OCI-LY3 (cell line): Measurements from ENCODE around the gene FAM149B1.
A peak's percentile ranks its signal among the peaks of the same experiment; 100 is the strongest.

Source experiments
- H2AFZ ChIP-seq: fragments of 200-600, 300-600 bp; shearing (Covaris generic); 2 replicates; pipeline ENCODE4 v1.6.0; 2014; ENCODE audit warnings: antibody characterized with exemption, low read depth, low read length
- H3K27ac ChIP-seq: fragments of 200-600, 300-600 bp; sonication (generic); 2 replicates; pipeline ENCODE4 v1.5.1; 2014; ENCODE audit warnings: mild to moderate bottlenecking, low read length, moderate library complexity, mixed read lengths
- H3K27me3 ChIP-seq: fragments of 200-600, 300-600 bp; sonication (generic); 2 replicates; pipeline ENCODE4 v1.6.1; 2014; ENCODE audit warnings: low read depth, low read length, mixed read lengths
- H3K36me3 ChIP-seq: fragments of 200-600, 300-600 bp; sonication (generic); replicated peaks from 2 replicates; pipeline ENCODE3; 2014; ENCODE audit warnings: low read depth, low read length, mixed read lengths
- H3K4me1 ChIP-seq: fragments of 300-600, 200-600 bp; sonication (generic); 2 replicates; pipeline ENCODE4 v1.6.1; 2014; ENCODE audit warnings: low read length, mixed read lengths
- H3K4me2 ChIP-seq: fragments of 200-600, 300-600 bp; sonication (generic); 2 replicates; pipeline ENCODE4 v1.6.1; 2014; ENCODE audit warnings: low read length, mixed read lengths
- H3K4me3 ChIP-seq: fragments of 300-600, 200-600 bp; sonication (generic); 2 replicates; pipeline ENCODE4 v1.5.1; 2014; ENCODE audit warnings: antibody characterized with exemption, mild to moderate bottlenecking, low read length, moderate library complexity
- H3K79me2 ChIP-seq: fragments of 300-600, 200-600 bp; shearing (Covaris generic); 2 replicates; pipeline ENCODE4 v1.6.1; 2014; ENCODE audit warnings: mild to moderate bottlenecking, low read length, mixed read lengths
- H3K9ac ChIP-seq: fragments of 300-600, 200-600 bp; shearing (Covaris generic); 2 replicates; pipeline ENCODE4 v1.6.0; 2014; ENCODE audit warnings: mild to moderate bottlenecking, low read length, moderate library complexity
- H3K9me3 ChIP-seq: fragments of 200-600, 300-600 bp; shearing (Covaris generic); 2 replicates; pipeline ENCODE4 v1.6.1; 2014; ENCODE audit warnings: low read length, mixed read lengths; ENCODE audit not compliant: insufficient read depth
- H4K20me1 ChIP-seq: fragments of 200-600, 300-600 bp; sonication (generic); 2 replicates; pipeline ENCODE4 v1.6.1; 2016; ENCODE audit warnings: low read length, mixed read lengths; ENCODE audit not compliant: insufficient read depth
- CTCF ChIP-seq: fragments of 200-600, 300-600 bp; sonication (generic); IDR thresholded peaks from 2 replicates; pipeline ENCODE4 v1.5.1; 2014; ENCODE audit warnings: antibody characterized with exemption, low read length, low read depth
- EZH2phosphoT487 ChIP-seq: fragments of 200-600 bp; shearing (Covaris generic); IDR thresholded peaks from 2 replicates; pipeline ENCODE4 v1.6.1; 2018; ENCODE audit warnings: antibody characterized with exemption, mixed run types, low read depth

FAM149B1 gene

GRCh38 chr10:73159038-73159648 lies 8.8 kb upstream of the FAM149B1 start:
- peaks cover 12% of the 10 kb centered on the region for H3K36me3 ChIP-seq
- peaks cover 36% of the 10 kb centered on the region for H3K79me2 ChIP-seq
- no peaks in the 10 kb centered on the region for H3K4me1 ChIP-seq
- no peak overlapping the region for H3K4me2 ChIP-seq
- no peak overlapping the region for H3K4me3 ChIP-seq
- H3K27ac ChIP-seq = no peak overlapping the region
- H3K27me3 ChIP-seq = no peaks in the 10 kb centered on the region
- TF ChIP-seq EZH2phosphoT487 (no peak), CTCF (peak; percentile 63)
- no peaks in the 10 kb centered on the region for H3K9me3 ChIP-seq
- no peaks in the 10 kb centered on the region for H4K20me1 ChIP-seq
- no peak overlapping the region for H3K9ac ChIP-seq
- H2AFZ ChIP-seq = no peak overlapping the region

GRCh38 chr10:73161079-73161478 lies 6.8 kb upstream of the FAM149B1 start:
- peaks cover 51% of the 10 kb centered on the region for H3K79me2 ChIP-seq
- no peaks in the 10 kb centered on the region for H4K20me1 ChIP-seq
- no peak for TF ChIP-seq EZH2phosphoT487
- TF ChIP-seq CTCF = no peak
- H3K9me3 ChIP-seq = no peaks in the 10 kb centered on the region
- H3K27me3 ChIP-seq = no peaks in the 10 kb centered on the region
- H3K27ac ChIP-seq = no peak overlapping the region
- H3K4me1 ChIP-seq = no peaks in the 10 kb centered on the region
- no peak overlapping the region for H3K4me2 ChIP-seq
- no peak overlapping the region for H3K4me3 ChIP-seq
- H2AFZ ChIP-seq = no peak overlapping the region
- peaks cover 11% of the 10 kb centered on the region for H3K36me3 ChIP-seq
- H3K9ac ChIP-seq = no peak overlapping the region

DNA sequence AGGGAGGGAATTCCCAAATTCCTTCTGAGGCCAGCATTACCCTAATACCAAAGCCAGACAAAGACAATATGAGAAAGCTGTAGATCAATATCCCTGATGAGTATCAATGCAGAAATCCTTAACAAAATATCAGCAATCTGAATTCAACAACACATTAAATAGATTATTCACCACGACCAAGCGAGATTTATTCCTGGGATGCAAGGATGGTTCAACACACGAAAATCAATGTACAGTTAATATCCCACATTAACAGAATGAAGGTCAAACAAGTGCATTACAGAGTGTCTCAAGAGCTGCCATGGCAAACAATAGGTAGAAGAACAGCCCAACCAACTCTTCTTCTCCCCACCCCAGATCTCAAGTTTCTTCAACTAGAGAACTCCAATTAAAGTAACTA lies 6.3 kb upstream of the FAM149B1 start:
- Histone ChIP-seq H3K4me3 (no peak overlapping the region), H3K9ac (no peak overlapping the region), H2AFZ (no peak overlapping the region), H3K4me2 (no peak overlapping the region), H3K27me3 (no peaks in the 10 kb centered on the region), H4K20me1 (no peaks in the 10 kb centered on the region), H3K79me2 (peaks cover 56% of the 10 kb centered on the region), H3K9me3 (no peaks in the 10 kb centered on the region), H3K4me1 (no peaks in the 10 kb centered on the region; the same call in 1 of the 2 replicates), H3K36me3 (peaks cover 7% of the 10 kb centered on the region), H3K27ac (no peak overlapping the region)
- no peak for TF ChIP-seq EZH2phosphoT487
- TF ChIP-seq CTCF = no peak

- H4K20me1 ChIP-seq = no peaks in the 10 kb centered on the region
- H2AFZ ChIP-seq = no peak overlapping the region
- no peak overlapping the region for H3K4me2 ChIP-seq
- no peak overlapping the region for H3K4me3 ChIP-seq
- no peaks in the 10 kb centered on the region for H3K9me3 ChIP-seq
- no peak overlapping the region for H3K9ac ChIP-seq
- no peak overlapping the region for H3K27ac ChIP-seq
- peaks cover 7% of the 10 kb centered on the region for H3K36me3 ChIP-seq
- no peak for TF ChIP-seq EZH2phosphoT487
- TF ChIP-seq CTCF = no peak
- peaks cover 5% of the 10 kb centered on the region for H3K4me1 ChIP-seq
- peaks cover 71% of the 10 kb centered on the region for H3K79me2 ChIP-seq
- no peaks in the 10 kb centered on the region for H3K27me3 ChIP-seq
Observed at GRCh38 chr10:73163096-73163495, 4.8 kb upstream of the FAM149B1 start.
